ENCODE data around the gene DKK3. TPM values are rescaled to one million over a fixed set of nuclear protein-coding genes. Genes with fewer than 3 reads are reported as not detected.
A peak's percentile ranks its signal among the peaks of the same experiment; 100 is the strongest.

The DKK3 gene
- polyA plus RNA-seq, 1 experiment = 1,276 TPM

DNA sequence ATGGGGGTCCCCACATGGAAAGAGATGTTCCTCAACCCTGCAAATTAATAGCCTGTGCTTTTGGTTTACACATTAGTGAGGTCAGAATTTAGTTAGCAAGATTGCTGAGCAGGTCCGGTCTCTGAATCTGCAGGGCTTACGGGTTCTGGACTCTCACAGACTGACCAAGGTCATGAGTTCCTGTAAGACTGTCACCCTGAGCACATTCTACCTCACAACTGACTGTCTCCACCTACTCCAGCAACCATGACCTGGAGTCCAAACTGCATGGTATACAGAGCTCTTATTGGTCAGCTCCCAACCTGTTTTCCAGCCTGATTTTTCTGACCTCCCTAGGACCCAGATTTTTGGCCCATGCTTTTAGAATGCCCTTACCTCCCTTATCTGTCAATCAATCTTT, 28.2 kb downstream of the DKK3 start:
- TF ChIP-seq, protein P1, sequence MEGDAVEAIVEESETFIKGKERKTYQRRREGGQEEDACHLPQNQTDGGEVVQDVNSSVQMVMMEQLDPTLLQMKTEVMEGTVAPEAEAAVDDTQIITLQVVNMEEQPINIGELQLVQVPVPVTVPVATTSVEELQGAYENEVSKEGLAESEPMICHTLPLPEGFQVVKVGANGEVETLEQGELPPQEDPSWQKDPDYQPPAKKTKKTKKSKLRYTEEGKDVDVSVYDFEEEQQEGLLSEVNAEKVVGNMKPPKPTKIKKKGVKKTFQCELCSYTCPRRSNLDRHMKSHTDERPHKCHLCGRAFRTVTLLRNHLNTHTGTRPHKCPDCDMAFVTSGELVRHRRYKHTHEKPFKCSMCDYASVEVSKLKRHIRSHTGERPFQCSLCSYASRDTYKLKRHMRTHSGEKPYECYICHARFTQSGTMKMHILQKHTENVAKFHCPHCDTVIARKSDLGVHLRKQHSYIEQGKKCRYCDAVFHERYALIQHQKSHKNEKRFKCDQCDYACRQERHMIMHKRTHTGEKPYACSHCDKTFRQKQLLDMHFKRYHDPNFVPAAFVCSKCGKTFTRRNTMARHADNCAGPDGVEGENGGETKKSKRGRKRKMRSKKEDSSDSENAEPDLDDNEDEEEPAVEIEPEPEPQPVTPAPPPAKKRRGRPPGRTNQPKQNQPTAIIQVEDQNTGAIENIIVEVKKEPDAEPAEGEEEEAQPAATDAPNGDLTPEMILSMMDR (IDR thresholded peaks at IDR 0.05; ENCODE audit: insufficient read depth, low read depth, low read length) = no peak
- Histone ChIP-seq H3K27me3 (ENCODE audit: control insufficient read depth, insufficient read depth, low read length) (no peaks in the 10 kb centered on the region), H3K36me3 (ENCODE audit: control insufficient read depth, insufficient read depth, low read length) (0 out of 2 replicates have a peak, but pooled peaks cover 2% of the 10 kb centered on the region), H3K4me3 (ENCODE audit: low read depth, low read length) (no peak overlapping the region)
- DNase-seq (ENCODE audit: low read depth) = no peak
- POLR2A ChIA-PET = no interaction called here
- CTCF ChIA-PET = interaction anchor here (0.8 to 0.9 kb wide), 4 partner anchors 13 to 302 kb away, joined by 3 to 4 read pairs (median 4); no protein-coding TSS in a partner anchor

DNA sequence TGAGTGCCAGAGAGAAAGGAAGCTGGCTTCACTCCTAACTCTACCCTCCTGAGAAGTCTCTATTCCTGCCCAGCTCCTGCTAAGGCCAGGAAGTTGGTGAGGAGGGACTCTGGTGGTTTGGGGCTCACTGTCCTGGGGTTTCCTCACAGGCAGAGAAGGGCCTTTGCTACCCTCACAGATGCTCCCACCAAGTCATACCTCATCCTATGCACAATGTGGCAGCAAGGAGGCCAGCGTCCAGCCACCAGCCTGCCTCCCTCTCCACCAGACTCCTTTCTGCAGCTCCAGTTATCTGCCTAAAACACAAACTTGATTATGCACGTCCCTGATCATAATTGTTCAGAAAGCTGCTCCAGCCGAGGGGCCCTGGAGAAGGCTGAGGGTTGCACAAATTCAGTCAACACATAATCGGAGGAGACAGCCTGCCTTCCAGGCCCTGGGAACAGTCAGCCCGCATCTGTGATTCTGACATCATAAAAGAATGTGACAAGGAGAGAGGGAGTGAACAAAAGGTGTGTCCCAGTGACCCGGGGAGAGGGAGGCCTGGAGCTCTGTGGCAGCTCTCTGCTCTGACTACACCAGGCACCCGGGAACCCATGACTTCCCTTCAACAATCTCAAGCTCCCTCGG, 28.8 kb downstream of the DKK3 start:
- TF ChIP-seq, protein P1 (IDR thresholded peaks at IDR 0.05; ENCODE audit: insufficient read depth, low read depth, low read length) = no peak
- Histone ChIP-seq H3K27me3 (ENCODE audit: control insufficient read depth, insufficient read depth, low read length) (no peaks in the 10 kb centered on the region), H3K4me3 (ENCODE audit: low read depth, low read length) (no peak overlapping the region), H3K36me3 (ENCODE audit: control insufficient read depth, insufficient read depth, low read length) (0 out of 2 replicates have a peak, but pooled peaks cover 2% of the 10 kb centered on the region)
- DNase-seq (ENCODE audit: low read depth) = peak; percentile 68
- POLR2A ChIA-PET = no interaction called here
- CTCF ChIA-PET = interaction anchor here (0.8 to 0.9 kb wide), 5 partner anchors 12 to 302 kb away, joined by 3 to 4 read pairs (median 3); no protein-coding TSS in a partner anchor

DNA sequence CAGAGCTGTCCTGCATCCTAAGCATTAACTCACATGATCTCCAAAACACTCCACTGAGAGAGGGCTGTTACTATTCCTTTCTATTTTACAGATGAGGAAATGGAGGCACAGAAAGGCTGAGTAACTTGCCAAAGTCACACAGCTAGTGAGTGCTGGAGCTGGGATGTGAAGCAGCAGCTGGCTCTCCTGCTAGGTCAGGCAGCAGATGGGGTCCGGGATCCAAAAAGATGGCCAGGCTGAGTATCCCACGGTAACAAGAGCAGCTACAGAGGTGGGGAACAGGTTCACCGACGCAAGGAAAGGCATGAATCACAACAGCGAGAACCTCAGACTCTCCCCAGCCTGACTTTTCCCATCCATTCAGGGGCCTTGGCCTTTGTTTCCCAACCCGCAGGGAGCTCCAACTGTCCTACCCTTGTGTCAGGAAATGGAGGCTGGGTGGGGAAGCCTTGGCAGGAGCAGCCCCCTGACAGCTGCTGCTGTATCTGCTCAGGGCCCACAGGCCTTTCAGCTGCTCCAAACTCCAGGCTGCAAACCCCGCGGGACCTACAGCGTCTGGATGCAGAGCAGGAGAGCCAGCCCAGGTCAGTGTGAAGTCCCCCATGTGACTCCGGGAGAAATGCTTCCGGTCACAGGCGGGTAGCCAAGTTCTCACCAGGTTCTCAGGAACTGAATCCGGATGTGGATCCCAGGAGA, 29.5 kb downstream of the DKK3 start:
- TF ChIP-seq, protein P1 (IDR thresholded peaks at IDR 0.05; ENCODE audit: insufficient read depth, low read depth, low read length) = no peak
- ChIA-PET POLR2A (no interaction called here), CTCF (interaction anchor here (0.6 to 0.9 kb wide), 2 partner anchors 9 to 180 kb away, joined by 3 read pairs; no protein-coding TSS in a partner anchor)
- no peaks in the 10 kb centered on the region for H3K27me3 ChIP-seq (ENCODE audit: control insufficient read depth, insufficient read depth, low read length)
- no peak overlapping the region for H3K4me3 ChIP-seq (ENCODE audit: low read depth, low read length)
- DNase-seq (ENCODE audit: low read depth) = no peak
- 0 out of 2 replicates have a peak, but pooled peaks cover 2% of the 10 kb centered on the region for H3K36me3 ChIP-seq (ENCODE audit: control insufficient read depth, insufficient read depth, low read length)

DNA sequence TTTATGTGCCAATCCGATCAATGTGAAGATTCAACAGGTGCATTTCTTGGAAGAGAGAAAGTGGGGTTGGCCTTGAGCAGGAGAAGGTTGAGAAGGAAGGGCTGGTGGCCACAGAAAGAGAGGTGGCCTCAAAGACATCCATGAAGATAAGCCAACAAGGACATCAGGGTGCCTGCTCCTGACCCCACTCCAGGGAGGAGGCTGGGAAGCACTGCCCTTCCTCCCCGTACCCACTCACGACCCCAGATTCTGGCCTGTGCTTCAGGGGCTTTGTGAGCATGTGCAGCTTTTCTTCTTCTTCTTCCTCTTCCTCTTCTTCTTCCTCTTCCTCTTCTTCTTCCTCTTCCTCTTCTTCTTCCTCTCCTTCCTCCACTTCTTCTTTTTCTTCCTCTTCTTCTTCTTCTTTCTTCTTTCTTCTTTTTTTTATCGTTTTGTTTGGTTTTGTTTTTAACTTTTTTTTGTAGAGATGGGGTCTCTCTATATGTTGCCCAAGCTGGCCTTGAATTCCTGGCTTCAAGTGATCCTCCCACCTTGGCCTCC, 30.3 kb downstream of the DKK3 start:
- no peaks in the 10 kb centered on the region for H3K27me3 ChIP-seq (ENCODE audit: control insufficient read depth, insufficient read depth, low read length)
- 0 out of 2 replicates have a peak, but pooled peaks cover 2% of the 10 kb centered on the region for H3K36me3 ChIP-seq (ENCODE audit: control insufficient read depth, insufficient read depth, low read length)
- ChIA-PET CTCF (interaction anchor here (0.6 to 1.4 kb wide), 2 partner anchors 10 to 66 kb away, joined by 3 to 4 read pairs; no protein-coding TSS in a partner anchor), POLR2A (no interaction called here)
- H3K4me3 ChIP-seq (ENCODE audit: low read depth, low read length) = no peak overlapping the region
- no peak for DNase-seq (ENCODE audit: low read depth)
- TF ChIP-seq, protein P1 (IDR thresholded peaks at IDR 0.05; ENCODE audit: insufficient read depth, low read depth, low read length) = no peak

All from BJ (cell line).